CD4-positive, alpha-beta T cell (primary cell): ENCODE data around the gene RPTOR. TPM values are rescaled to one million over a fixed set of nuclear protein-coding genes. Genes with fewer than 3 reads are reported as not detected.

Source experiments
- ATAC-seq: fragments of 200-7000 bp; cut with Tn5 transposase; one replicate; pipeline ENCODE4 v1.10.0; 2022; ENCODE audit warnings: mild to moderate bottlenecking; ENCODE audit not compliant: poor library complexity
- CTCF ChIA-PET: fragments of 350-600 bp; sonication (Branson Sonifier 250); formaldehyde crosslinking; loops from one replicate; lab custom pipeline; 2021; ENCODE audit warnings: antibody characterized with exemption, inconsistent platforms; lab: Charles Lee
- POLR2A ChIA-PET: fragments of 350-600 bp; sonication (Branson Sonifier 250); formaldehyde crosslinking; loops from one replicate; lab custom pipeline; 2021; ENCODE audit warnings: antibody characterized with exemption, inconsistent platforms; lab: Charles Lee
- DNase-seq, 14 experiments: peaks; one replicate each; pipeline ENCODE4 v3.0.0-alpha.2; 2013 to 2020; ENCODE audit warnings: mixed read lengths in 2 of 14
- H3K27ac ChIP-seq, 2 donors: one replicate each; pipeline versions ENCODE4 v1.5.1 to v1.7.0; 2013; ENCODE audit warnings: low read length in 2 of 2, low read depth in 1 of 2, mild to moderate bottlenecking in 1 of 2
- H3K27me3 ChIP-seq, 2 experiments: 1 replicate in 1 of 2; 2 replicates in 1 of 2; pipeline versions ENCODE4 v1.6.1 to v1.7.0; 2013; ENCODE audit warnings: low read length in 2 of 2, control low read depth in 1 of 2, mild to moderate bottlenecking in 1 of 2, moderate library complexity in 1 of 2; ENCODE audit not compliant: insufficient read depth in 2 of 2, control insufficient read depth in 1 of 2
- H3K36me3 ChIP-seq: one replicate; pipeline ENCODE4 v1.6.1; 2013; ENCODE audit warnings: low read length, control low read depth; ENCODE audit not compliant: insufficient read depth
- H3K4me1 ChIP-seq: one replicate; pipeline ENCODE4 v1.6.1; 2013; ENCODE audit warnings: low read length, control low read depth; ENCODE audit not compliant: insufficient read depth
- H3K4me3 ChIP-seq: one replicate; pipeline ENCODE4 v1.5.1; 2013; ENCODE audit warnings: mild to moderate bottlenecking, low read length, moderate library complexity
- H3K9me3 ChIP-seq, 2 experiments: 1 replicate in 1 of 2; 2 replicates in 1 of 2; pipeline versions ENCODE4 v1.6.1 to v1.7.0; 2013; ENCODE audit warnings: low read length in 2 of 2, mild to moderate bottlenecking in 2 of 2, control low read depth in 1 of 2, moderate library complexity in 1 of 2; ENCODE audit not compliant: control insufficient read depth in 1 of 2, insufficient read depth in 1 of 2
- H3K27ac Mint-ChIP-seq: one replicate; pipeline ENCODE4 v1.8.0; 2020; ENCODE audit warnings: mixed read lengths
- H3K27me3 Mint-ChIP-seq: one replicate; pipeline ENCODE4 v1.8.0; 2021; ENCODE audit warnings: mixed read lengths
- H3K36me3 Mint-ChIP-seq: one replicate; pipeline ENCODE4 v1.8.0; 2021; ENCODE audit warnings: low read depth, mixed read lengths
- H3K4me1 Mint-ChIP-seq: one replicate; pipeline ENCODE4 v1.8.0; 2021; ENCODE audit warnings: low read depth, mixed read lengths
- H3K4me3 Mint-ChIP-seq: one replicate; pipeline ENCODE4 v1.8.0; 2020; ENCODE audit warnings: mild to moderate bottlenecking, mixed read lengths
- H3K9me3 Mint-ChIP-seq: one replicate; pipeline ENCODE4 v1.8.0; 2020; ENCODE audit warnings: mixed read lengths
- intact Hi-C, 2 experiments: fragments of 100-400 bp; cut with DNase I in 1 of 2; cut with micrococcal nuclease in 1 of 2; formaldehyde crosslinking; loops; one replicate each; pipeline versions ENCODE4 v1.15.1 to v1.9.0; 2023 to 2025; cut with DNase I, micrococcal nuclease
- total RNA-seq, 174 experiments: library from RNA in 2 of 174; stranded (reverse) in 2 of 174; gene quantifications; one replicate each; pipeline ENCODE4 v1.2.3 and lab custom pipeline; 2021 to 2026
- TF ChIP-seq, protein P1 (sequence below): fragments of 200-600 bp; IDR thresholded peaks from one replicate; pipeline ENCODE4 v1.8.0; 2022; ENCODE audit warnings: antibody characterized with exemption, mild to moderate bottlenecking

Gene RPTOR
- total RNA-seq, 2 experiments from 2014 or later: 45.0 to 47.1 TPM

DNA sequence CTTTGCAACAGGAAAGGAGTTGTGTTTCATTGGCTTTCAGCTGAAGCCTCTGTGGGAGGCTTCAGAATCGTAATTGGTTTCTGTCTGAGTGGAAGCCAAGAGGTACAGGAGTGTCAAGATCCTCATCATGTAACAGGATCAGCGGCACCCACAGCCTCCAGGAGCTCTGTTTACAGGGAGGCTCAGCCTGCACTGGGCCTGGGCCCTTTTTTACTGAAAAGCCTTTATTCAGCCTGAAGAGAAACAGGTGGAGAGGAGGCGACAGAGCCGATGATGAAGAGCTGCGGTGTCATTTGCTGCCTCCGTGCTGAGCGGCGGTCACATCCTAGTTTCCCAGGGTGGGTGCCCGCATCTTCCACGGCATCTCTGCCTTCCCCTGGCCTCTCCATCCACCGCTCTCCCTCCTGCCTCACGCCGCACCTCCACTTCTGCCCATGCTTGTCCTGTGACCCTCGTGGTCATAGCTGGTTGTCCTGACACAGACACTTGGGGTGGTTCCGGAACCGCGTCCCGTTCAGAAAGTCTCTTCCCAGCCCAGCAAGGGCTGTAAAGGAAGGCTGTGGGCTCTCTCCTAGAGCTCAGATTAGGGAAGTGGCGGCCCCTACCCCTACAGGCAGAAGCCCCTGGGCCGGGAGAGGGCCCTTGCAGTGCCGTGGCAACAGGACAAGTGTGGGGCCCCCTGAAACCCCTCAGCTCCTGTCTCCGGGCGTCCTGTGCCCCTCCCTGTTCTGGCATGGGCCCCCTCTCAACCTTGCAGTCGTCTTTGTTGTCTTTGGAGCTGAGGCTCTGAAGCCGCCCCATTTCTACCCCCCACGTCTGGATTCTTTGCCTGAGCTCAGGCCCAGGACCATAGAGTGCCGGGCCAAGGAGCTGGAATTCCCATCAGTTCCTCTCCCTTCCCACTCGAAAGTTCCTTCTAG lies 393.1 kb downstream of the RPTOR start:
- Mint-ChIP-seq H3K4me3 (peak overlapping the region; percentile 56), H3K27ac (peak overlapping the region; percentile 75), H3K36me3 (peaks cover 5% of the 10 kb centered on the region), H3K4me1 (peaks cover 25% of the 10 kb centered on the region), H3K9me3 (no peaks in the 10 kb centered on the region), H3K27me3 (no peaks in the 10 kb centered on the region)
- intact Hi-C loops: no loop called here
- no peaks in the 10 kb centered on the region for H3K9me3 ChIP-seq
- H3K4me1 ChIP-seq: peaks cover 28% of the 10 kb centered on the region
- no peak for DNase-seq
- no peaks in the 10 kb centered on the region for H3K27me3 ChIP-seq
- TF ChIP-seq, protein P1, sequence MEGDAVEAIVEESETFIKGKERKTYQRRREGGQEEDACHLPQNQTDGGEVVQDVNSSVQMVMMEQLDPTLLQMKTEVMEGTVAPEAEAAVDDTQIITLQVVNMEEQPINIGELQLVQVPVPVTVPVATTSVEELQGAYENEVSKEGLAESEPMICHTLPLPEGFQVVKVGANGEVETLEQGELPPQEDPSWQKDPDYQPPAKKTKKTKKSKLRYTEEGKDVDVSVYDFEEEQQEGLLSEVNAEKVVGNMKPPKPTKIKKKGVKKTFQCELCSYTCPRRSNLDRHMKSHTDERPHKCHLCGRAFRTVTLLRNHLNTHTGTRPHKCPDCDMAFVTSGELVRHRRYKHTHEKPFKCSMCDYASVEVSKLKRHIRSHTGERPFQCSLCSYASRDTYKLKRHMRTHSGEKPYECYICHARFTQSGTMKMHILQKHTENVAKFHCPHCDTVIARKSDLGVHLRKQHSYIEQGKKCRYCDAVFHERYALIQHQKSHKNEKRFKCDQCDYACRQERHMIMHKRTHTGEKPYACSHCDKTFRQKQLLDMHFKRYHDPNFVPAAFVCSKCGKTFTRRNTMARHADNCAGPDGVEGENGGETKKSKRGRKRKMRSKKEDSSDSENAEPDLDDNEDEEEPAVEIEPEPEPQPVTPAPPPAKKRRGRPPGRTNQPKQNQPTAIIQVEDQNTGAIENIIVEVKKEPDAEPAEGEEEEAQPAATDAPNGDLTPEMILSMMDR: no peak
- POLR2A ChIA-PET: interaction anchor here (0.6 to 1.5 kb wide), 4 partner anchors 43 to 483 kb away, joined by 3 to 4 read pairs (median 4); no protein-coding TSS in a partner anchor
- peak; percentile 12 for ATAC-seq
- CTCF ChIA-PET: interaction anchor here (1.1 to 1.3 kb wide), 2 partner anchors 12 to 38 kb away, joined by 3 read pairs; no protein-coding TSS in a partner anchor
- no peak overlapping the region for H3K4me3 ChIP-seq
- no peak overlapping the region for H3K27ac ChIP-seq
- peaks cover 22% of the 10 kb centered on the region for H3K36me3 ChIP-seq

DNA sequence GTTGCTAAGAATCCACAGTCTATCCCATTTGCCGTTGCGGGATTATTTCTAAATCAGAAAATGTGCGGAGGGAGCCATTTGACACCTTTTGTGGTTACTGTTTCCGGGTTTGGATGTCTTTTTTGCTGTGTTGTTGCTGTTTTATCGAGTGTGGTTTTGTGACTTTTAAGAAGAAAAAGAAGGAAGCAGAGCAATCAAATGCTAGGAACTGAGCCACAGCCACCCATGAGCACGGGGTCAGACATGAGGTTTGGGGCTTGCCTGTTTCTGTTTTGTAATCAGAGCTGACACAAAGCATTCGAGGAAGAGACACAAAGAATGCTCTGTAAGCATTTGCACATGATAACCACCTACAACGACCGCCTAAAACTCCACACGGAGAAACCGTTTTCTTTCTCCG lies 393.9 kb downstream of the RPTOR start:
- H3K36me3 Mint-ChIP-seq: peaks cover 5% of the 10 kb centered on the region
- Histone ChIP-seq H3K4me1 (peaks cover 28% of the 10 kb centered on the region), H3K4me3 (peak overlapping the region; percentile 11), H3K27me3 (no peaks in the 10 kb centered on the region), H3K27ac (no peak overlapping the region), H3K36me3 (peaks cover 27% of the 10 kb centered on the region), H3K9me3 (no peaks in the 10 kb centered on the region)
- TF ChIP-seq, protein P1: no peak
- peak overlapping the region; percentile 56 for H3K4me3 Mint-ChIP-seq
- H3K27ac Mint-ChIP-seq: peak overlapping the region; percentile 75
- ChIA-PET POLR2A (interaction anchor here (0.8 to 1.5 kb wide), 4 partner anchors 8 to 484 kb away, joined by 3 to 4 read pairs (median 4); no protein-coding TSS in a partner anchor), CTCF (interaction anchor here (1.1 to 1.3 kb wide), 2 partner anchors 12 to 39 kb away, joined by 3 read pairs; no protein-coding TSS in a partner anchor)
- intact Hi-C loops: no loop called here
- DNase-seq: peak in 13 of 14 experiments; percentile 7 to 74 (median 34)
- H3K4me1 Mint-ChIP-seq: peaks cover 25% of the 10 kb centered on the region
- no peaks in the 10 kb centered on the region for H3K9me3 Mint-ChIP-seq
- ATAC-seq: peak; percentile 92
- H3K27me3 Mint-ChIP-seq: no peaks in the 10 kb centered on the region

DNA sequence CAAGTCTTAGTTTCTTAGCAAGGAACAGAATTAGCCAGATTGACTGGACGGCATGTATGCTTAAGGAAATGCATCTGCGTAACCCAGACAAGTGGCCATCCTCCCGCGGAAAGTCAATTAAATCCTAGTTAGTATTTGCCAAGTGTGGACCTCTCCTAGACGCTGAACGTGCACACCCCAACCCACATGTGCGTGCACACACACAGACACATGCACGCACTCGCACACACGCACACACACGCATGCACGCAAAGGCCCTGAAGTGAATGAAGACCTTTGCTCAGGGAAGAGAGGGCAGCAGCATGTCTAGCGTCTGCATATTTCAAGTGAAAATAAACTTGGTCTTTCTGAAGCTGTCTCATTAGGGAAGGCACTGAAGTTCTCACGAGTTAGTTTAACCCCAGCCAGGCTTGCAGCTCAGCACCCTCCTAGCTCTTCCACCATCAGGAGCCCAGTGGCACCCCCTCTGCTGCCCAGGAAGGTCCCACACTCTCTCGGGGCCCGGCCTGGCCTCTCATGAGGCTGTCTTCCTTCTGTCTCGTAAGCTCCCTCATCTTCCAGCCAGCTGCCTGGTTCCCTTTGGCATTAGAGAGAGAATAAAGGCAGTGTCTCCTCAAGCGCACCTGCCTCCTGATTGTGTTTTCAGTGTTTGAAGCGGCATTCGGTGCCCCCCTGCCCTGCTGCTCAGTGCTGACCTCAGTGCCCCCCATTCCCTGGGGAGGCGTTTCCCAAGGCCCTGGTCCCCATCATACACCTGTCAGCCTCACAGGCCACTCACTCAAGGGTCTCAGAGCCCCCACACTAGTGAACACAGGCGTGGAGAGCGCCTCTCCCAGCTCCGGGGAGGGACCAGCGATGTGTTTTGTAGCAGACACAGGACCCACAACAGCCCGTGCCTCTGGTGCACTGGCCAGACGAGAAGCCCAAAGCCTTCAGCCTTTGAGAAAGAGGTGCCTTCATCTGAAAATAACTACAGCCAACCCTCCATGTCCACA lies 394.8 kb downstream of the RPTOR start:
- no peaks in the 10 kb centered on the region for H3K9me3 Mint-ChIP-seq
- DNase-seq (no peak), ATAC-seq (no peak)
- Histone ChIP-seq H3K27ac (no peak overlapping the region), H3K36me3 (peaks cover 27% of the 10 kb centered on the region), H3K4me1 (peaks cover 28% of the 10 kb centered on the region), H3K9me3 (no peaks in the 10 kb centered on the region), H3K27me3 (no peaks in the 10 kb centered on the region), H3K4me3 (no peak overlapping the region)
- intact Hi-C loops: no loop called here
- CTCF ChIA-PET: interaction anchor here (1.3 kb wide), 1 partner anchor 40 kb away, joined by 3 read pairs; no protein-coding TSS in a partner anchor
- H3K4me1 Mint-ChIP-seq: peaks cover 25% of the 10 kb centered on the region
- H3K27ac Mint-ChIP-seq: peak overlapping the region; percentile 75
- H3K36me3 Mint-ChIP-seq: peaks cover 10% of the 10 kb centered on the region
- POLR2A ChIA-PET: interaction anchor here (0.8 to 1.0 kb wide), 2 partner anchors 9 to 47 kb away, joined by 4 read pairs; no protein-coding TSS in a partner anchor
- H3K4me3 Mint-ChIP-seq: no peak overlapping the region
- H3K27me3 Mint-ChIP-seq: no peaks in the 10 kb centered on the region
- TF ChIP-seq, protein P1: no peak
